Testis (tissue), 3 donors: ENCODE measurements around the gene HTR3A. TPM values are rescaled to one million over a fixed set of nuclear protein-coding genes. Genes with fewer than 3 reads are reported as not detected.

Experiments
- DNase-seq: peaks from one replicate; pipeline ENCODE4 v3.0.0-alpha.2; 2019
- H3K27ac ChIP-seq, 2 donors: fragments of 200-600 bp; sonication (generic); one replicate each; pipeline ENCODE4 v1.5.1; 2019
- H3K27me3 ChIP-seq: fragments of 200-600 bp; sonication (generic); one replicate; pipeline ENCODE4 v1.5.1; 2019
- H3K36me3 ChIP-seq: fragments of 200-600 bp; sonication (generic); one replicate; pipeline ENCODE4 v1.5.1; 2017; ENCODE audit warnings: low read depth; ENCODE audit errors: missing control alignments
- H3K4me1 ChIP-seq: fragments of 200-600 bp; sonication (generic); one replicate; pipeline ENCODE4 v1.5.1; 2019
- H3K4me3 ChIP-seq, 2 donors: fragments of 200-600 bp; sonication (generic); one replicate each; pipeline ENCODE4 v1.5.1; 2017 to 2019
- H3K9me3 ChIP-seq: fragments of 200-600 bp; sonication (generic); one replicate; pipeline ENCODE4 v1.5.1; 2017
- POLR2A ChIP-seq: fragments of 450-650 bp; IDR thresholded peaks from one replicate; pipeline ENCODE4 v1.6.1; 2017; ENCODE audit warnings: antibody characterized with exemption, mild to moderate bottlenecking, moderate library complexity
- WGBS, 2 donors: methylation state at CpG; one replicate each; pipeline ENCODE4 v1.1.5; 2018; 5-methylcytosine and 5-hydroxymethylcytosine counted together
- intact Hi-C: fragments of 100-400 bp; cut with DNase I; formaldehyde crosslinking; loops from one replicate; pipeline ENCODE4 v1.15.1; 2023; ENCODE audit warnings: low total_unique reads
- polyA plus RNA-seq: library from polyadenylated mRNA; stranded (reverse); fragments of 350-450 nt; fragmentation: Illumina TruSeq; extraction: RNeasy Lipid Tissue Mini Kit (QIAGEN cat#74804); gene quantifications from one replicate; pipeline ENCODE4 v1.2.3, GENCODE V29; 2014; ENCODE audit warnings: low read depth, low replicate concordance; ENCODE audit not compliant: insufficient read depth
- total RNA-seq, 2 donors: library from RNA; depleted of rRNA; stranded (reverse); fragments of >200 nt; gene quantifications; one replicate each; pipeline ENCODE4 v1.2.3, GENCODE V29; 2016
- TF ChIP-seq, protein P1 (sequence below), 3 experiments: fragments of 450-650 bp in 2 of 3; fragments of 200-600 bp in 1 of 3; sonication (generic) in 1 of 3; IDR thresholded peaks; one replicate each; pipeline ENCODE4 v1.5.1; 2016 to 2019; ENCODE audit warnings: antibody characterized with exemption in 3 of 3, mild to moderate bottlenecking in 2 of 3, moderate library complexity in 1 of 3

The HTR3A gene
- total and polyA plus RNA-seq, 3 donors from 2014 or later, result 0.29 to 0.81 (median 0.39) TPM

DNA sequence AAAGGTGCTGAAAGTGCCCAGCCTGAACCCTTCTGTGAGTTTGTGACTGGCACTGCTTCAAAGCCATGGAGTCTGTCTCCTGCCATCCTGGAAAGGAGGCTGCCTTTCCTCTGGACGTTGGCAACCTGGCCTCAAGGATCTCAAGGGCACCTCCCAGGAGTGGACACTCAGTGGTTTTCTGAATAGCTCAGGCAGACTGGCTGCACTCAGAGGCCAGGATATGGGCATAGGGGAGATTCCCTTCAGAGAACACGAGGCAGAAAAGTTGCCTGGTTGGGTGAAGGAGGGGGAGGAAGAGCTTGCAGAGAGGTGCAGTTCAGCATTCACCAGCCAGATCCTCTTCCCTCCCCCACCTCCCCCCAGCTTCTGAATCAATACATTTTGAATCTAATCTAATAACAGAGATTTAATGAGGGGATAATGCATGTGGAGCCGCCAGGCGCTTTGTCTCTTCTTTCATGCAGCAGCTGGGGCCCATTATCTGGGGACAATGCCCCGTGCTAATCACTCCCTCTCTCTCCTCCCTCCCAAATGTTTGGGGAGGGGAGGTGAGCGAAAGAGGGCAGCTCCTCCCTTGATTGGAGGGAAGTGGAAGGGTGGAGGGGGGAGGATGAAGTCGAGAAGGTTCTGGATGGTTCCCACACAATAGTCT, 17.7 kb downstream of the HTR3A start:
- intact Hi-C loops, result no loop called here
- no peaks in the 10 kb centered on the region for H3K27me3 ChIP-seq
- no peaks in the 10 kb centered on the region for H3K4me1 ChIP-seq
- WGBS, 2 donors, result 29 to 39% methylated on average over 7 of the region's 7 CpGs
- H3K9me3 ChIP-seq, result no peaks in the 10 kb centered on the region
- no peak overlapping the region for H3K27ac ChIP-seq
- no peak overlapping the region for H3K4me3 ChIP-seq
- TF ChIP-seq, protein P1, sequence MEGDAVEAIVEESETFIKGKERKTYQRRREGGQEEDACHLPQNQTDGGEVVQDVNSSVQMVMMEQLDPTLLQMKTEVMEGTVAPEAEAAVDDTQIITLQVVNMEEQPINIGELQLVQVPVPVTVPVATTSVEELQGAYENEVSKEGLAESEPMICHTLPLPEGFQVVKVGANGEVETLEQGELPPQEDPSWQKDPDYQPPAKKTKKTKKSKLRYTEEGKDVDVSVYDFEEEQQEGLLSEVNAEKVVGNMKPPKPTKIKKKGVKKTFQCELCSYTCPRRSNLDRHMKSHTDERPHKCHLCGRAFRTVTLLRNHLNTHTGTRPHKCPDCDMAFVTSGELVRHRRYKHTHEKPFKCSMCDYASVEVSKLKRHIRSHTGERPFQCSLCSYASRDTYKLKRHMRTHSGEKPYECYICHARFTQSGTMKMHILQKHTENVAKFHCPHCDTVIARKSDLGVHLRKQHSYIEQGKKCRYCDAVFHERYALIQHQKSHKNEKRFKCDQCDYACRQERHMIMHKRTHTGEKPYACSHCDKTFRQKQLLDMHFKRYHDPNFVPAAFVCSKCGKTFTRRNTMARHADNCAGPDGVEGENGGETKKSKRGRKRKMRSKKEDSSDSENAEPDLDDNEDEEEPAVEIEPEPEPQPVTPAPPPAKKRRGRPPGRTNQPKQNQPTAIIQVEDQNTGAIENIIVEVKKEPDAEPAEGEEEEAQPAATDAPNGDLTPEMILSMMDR (IDR thresholded peaks at IDR 0.05), result no peak
- TF ChIP-seq POLR2A, result no peak
- DNase-seq, result no peak
- no peaks in the 10 kb centered on the region for H3K36me3 ChIP-seq

DNA sequence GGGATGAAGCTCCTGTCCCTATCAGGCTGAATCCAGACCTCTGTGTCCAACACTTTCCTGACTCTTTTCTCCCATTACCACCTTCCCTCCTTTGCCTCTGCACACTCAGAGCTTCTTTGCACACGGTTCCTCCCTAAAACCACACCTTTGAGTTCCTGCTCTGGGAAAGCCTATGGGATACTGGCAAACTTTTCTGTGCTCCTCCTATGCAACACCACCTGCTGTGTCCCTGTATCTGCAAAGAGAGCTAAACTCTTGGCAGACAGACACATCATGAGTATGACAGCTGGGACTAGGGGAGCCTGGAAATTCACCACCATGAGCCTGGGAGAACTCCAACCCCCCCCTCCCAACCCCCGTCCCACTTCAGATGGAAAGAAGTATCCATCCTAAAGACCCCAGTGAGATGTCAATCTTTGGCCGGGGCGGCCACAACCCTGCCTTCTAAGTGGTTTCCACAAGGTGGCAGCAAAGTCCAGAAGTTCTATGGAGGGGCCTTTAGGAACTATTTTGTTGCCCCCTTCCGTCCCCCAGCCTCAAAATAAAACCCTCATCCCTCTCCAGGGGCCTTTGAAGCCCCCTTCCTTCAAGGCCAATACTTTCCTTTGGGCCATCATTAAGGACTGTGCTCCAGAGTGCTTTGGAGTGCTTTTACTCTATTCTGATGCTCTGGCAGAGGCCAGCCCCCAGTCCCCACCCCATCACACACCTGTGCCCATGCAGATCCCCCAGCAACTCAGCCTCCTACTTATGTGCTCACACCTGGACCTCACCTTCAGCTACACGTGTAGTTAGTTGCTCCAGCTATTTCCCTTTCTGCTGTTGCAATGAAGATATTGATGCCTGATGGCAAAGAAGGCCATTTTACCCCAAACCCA, 19.4 kb downstream of the HTR3A start:
- intact Hi-C loops, result no loop called here
- Histone ChIP-seq H3K4me3 (no peak overlapping the region), H3K27me3 (no peaks in the 10 kb centered on the region), H3K36me3 (no peaks in the 10 kb centered on the region), H3K9me3 (no peaks in the 10 kb centered on the region), H3K4me1 (no peaks in the 10 kb centered on the region), H3K27ac (no peak overlapping the region)
- DNase-seq, result peak; percentile 33
- TF ChIP-seq POLR2A, result no peak
- TF ChIP-seq, protein P1 (IDR thresholded peaks at IDR 0.05), result peak; percentile 44 to 75 (median 49)
- 14 to 19% methylated on average over 6 of the region's 6 CpGs for WGBS, 2 donors

DNA sequence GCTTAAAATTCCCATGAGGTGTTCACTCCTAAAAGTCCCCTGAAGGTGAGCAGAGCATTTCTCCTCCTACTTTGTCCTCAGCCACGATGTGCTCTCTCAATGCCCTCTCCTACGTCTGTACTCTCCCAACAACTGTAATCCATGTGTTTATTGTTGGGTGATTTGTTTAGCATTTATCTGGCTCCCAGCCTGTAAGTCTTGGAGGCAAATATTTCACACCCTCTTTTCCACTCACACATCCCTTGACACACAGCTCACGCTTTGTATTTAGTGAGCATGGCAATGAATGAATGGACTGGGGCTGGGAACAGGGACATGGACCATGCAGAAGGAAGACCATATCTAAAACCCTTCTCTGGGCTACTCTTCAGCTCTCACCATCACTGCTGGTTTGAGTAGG, 22.6 kb downstream of the HTR3A start:
- no peak for DNase-seq
- TF ChIP-seq POLR2A, result no peak
- TF ChIP-seq, protein P1 (IDR thresholded peaks at IDR 0.05), result no peak
- Histone ChIP-seq H3K4me3 (no peak overlapping the region), H3K27me3 (no peaks in the 10 kb centered on the region), H3K36me3 (no peaks in the 10 kb centered on the region), H3K9me3 (no peaks in the 10 kb centered on the region), H3K4me1 (no peaks in the 10 kb centered on the region), H3K27ac (no peak overlapping the region)
- 73 to 74% methylated on average over 3 of the region's 3 CpGs for whole genome bisulfite sequencing, 2 donors
- intact Hi-C loops, result loop anchor here (5.0 kb wide), 1 partner anchor 265 kb away; no protein-coding TSS in a partner anchor

DNA sequence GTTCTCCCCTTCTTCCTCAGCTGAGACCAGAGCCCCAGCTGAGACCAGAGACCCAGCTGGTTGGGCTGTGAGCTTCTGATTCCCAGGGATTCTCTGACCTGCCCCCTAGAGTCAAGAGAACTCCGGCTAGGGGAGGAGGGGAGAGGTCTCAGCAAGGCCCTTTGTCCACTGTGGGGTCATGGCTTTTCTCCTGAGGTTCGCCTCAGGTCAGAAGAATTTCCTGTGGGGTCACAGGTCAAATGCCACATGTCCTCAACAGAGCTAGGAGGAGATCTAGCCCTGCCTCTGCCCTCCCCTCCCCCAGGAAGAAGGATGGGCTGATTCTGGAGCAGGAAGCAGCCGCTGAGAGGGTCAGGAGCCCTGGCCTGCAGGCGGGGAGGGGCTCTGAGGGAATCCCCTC, 23.7 kb downstream of the HTR3A start:
- H3K4me1 ChIP-seq, result no peaks in the 10 kb centered on the region
- H3K27ac ChIP-seq, result no peak overlapping the region
- H3K4me3 ChIP-seq, result no peak overlapping the region
- no peaks in the 10 kb centered on the region for H3K9me3 ChIP-seq
- intact Hi-C loops, result loop anchor here (5.0 kb wide), 1 partner anchor 264 kb away; no protein-coding TSS in a partner anchor
- TF ChIP-seq POLR2A, result no peak
- TF ChIP-seq, protein P1 (IDR thresholded peaks at IDR 0.05), result no peak
- DNase-seq, result no peak
- WGBS, 2 donors, result 27 to 40% methylated on average over 1 to 3 of the region's 4 CpGs
- H3K27me3 ChIP-seq, result no peaks in the 10 kb centered on the region
- no peaks in the 10 kb centered on the region for H3K36me3 ChIP-seq
